ENCODE data around the gene SH2D1B.
"Not testable (repeated sequence)": the region's sequence is repeated elsewhere in the genome, so short reads cannot be mapped to it uniquely, and the experiment has no call there.

The SH2D1B gene

DNA sequence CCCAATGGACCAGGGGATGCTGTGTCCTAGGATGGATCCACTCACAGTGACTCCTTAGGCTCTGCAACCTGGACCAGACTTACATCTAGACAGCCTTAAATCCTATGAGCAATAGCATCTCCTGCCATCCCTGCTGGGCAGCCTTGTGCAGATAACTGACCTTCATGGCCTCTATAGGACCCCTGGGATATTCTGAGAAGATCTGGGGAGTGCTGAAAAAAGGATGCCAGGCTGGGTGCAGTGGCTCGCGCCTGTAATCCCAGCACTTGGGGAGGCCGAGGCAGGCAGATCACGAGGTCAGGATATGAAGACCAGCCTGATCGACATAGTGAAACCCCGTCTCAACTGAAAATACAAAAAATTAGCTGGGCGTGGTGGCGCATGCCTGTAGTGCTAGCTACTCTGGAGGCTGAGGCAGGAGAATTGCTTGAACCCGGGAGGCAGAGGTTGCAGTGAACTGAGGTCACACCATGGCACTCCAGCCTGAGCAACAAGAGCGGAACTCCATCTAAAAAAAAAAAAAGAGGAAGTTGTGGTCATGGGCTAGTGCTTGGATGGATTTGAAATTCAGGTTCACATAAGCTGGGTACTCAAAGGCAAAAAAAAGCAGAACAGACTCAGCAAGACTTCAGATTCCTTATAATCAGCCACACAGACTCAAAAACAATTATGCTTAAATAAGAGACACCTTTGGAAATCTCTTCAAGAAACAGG is 10.9 kb upstream of the SH2D1B start:
- TF ChIP-seq, protein P1, sequence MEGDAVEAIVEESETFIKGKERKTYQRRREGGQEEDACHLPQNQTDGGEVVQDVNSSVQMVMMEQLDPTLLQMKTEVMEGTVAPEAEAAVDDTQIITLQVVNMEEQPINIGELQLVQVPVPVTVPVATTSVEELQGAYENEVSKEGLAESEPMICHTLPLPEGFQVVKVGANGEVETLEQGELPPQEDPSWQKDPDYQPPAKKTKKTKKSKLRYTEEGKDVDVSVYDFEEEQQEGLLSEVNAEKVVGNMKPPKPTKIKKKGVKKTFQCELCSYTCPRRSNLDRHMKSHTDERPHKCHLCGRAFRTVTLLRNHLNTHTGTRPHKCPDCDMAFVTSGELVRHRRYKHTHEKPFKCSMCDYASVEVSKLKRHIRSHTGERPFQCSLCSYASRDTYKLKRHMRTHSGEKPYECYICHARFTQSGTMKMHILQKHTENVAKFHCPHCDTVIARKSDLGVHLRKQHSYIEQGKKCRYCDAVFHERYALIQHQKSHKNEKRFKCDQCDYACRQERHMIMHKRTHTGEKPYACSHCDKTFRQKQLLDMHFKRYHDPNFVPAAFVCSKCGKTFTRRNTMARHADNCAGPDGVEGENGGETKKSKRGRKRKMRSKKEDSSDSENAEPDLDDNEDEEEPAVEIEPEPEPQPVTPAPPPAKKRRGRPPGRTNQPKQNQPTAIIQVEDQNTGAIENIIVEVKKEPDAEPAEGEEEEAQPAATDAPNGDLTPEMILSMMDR (IDR thresholded peaks at IDR 0.05; ENCODE audit: low read depth, low read length), result no peak
- no peak overlapping the region for H3K4me3 ChIP-seq (ENCODE audit: low read depth, low read length)

DNA sequence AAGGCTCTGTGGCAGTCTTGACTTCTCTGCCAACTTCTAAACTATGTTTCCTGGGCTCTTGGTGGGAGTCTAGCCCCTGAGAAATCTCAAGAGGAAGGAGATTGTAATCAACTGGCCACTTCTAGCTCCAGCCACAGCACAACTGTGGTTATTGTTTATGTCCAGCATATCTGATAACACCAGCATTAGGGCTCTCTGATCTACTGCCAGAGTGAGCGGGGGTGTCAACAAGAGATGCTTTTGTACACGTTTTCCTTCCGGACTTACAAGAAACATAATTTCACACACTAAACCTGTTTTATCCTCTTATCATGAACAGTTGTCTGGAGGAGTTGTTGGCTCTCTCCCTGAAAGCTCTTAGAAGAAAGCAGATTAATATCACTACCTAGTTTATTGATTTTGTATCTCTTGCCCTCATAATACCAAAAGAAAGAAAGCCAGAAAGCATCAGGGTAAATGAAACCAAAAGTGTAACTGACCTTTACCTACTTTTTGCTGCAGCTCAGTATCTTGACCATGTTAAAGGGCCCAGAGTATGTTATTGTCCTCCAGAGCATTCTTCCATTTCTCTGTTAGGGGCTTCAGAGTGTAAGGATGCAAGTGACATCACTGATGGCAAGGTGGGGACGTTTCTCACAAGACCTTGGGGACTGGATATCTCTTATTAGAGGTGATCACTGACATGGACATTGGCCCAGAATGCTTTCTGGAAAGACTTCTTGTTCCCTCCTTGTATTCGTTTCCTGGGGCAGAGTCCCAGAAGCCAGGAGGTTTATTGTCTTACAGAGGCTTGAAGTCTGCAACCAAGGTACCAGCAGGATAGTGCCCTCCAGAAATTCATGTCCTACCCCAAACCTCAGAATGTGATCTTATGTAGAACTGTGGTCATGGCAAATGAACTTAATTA is 9.6 kb upstream of the SH2D1B start:
- TF ChIP-seq, protein P1 (IDR thresholded peaks at IDR 0.05; ENCODE audit: low read depth, low read length), result no peak

DNA sequence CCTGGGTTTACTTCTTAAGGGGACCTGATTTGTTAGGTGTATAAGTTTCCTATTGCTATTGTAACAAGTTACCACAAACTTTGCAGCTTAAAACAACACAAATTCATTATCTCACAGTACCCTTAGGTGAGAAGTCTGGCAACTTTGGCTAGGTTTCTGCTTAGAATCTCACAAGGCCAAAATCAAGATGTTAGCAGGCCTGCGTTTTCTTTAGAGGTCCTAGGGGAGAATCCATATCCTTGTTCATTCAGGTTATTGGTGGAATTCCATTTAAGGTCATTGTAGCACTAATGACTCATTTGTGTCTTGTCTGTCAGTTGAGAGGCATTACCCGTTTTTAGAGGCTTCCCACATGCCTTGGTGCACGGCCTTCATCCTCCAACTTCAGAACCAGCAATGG is 8.2 kb upstream of the SH2D1B start:
- no peak overlapping the region for H3K4me3 ChIP-seq (ENCODE audit: low read depth, low read length)
- TF ChIP-seq, protein P1 (IDR thresholded peaks at IDR 0.05; ENCODE audit: low read depth, low read length), result no peak

More for the DNA sequence above, 9.6 kb upstream of the SH2D1B start:
- H3K4me3 ChIP-seq (ENCODE audit: low read depth, low read length), result no peak overlapping the region

DNA sequence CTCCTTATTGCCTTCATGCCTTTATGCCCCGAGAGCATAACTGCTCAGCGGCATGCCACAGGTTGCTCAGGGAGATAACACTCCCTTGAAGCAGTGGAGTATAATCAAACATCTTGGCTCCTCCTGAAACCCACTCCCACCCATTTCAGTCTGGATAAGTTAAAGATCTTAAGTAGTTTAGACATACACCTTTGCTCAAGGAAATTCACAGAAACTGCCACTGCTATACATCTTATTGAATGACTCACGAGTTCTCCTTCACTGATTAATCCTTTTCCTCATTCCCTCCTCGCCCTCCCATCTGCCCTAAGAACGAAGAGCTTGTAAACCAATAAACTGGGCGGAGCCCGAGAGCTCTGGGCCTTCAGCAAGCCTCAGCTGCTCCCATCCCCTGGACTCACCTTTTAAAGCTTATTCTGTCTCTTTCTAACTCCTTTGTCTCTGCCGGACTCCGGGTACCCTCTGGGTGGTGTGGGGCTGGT is 7.6 kb upstream of the SH2D1B start:
- not testable (repeated sequence) for H3K4me3 ChIP-seq (ENCODE audit: low read depth, low read length)

DNA sequence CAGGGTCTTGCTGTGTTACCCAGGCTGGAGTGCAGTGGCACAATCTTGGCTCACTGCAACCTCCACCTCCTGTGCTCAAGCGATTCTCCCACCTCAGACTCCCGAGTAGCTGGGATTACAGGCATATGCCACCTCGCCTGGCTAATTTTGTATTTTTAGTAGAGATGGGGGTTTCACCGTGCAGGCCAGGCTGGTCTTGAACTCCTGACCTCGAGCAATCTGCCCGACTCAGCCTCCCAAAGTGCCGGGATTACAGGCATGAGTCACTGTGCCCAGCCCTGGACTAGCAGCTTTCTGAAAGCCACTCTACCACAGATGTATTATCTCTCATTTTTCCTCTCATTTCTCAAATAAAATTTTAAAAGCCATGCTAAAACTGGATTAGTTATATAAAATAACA is 6.6 kb upstream of the SH2D1B start:
- not testable (repeated sequence) for H3K4me3 ChIP-seq (ENCODE audit: low read depth, low read length)

DNA sequence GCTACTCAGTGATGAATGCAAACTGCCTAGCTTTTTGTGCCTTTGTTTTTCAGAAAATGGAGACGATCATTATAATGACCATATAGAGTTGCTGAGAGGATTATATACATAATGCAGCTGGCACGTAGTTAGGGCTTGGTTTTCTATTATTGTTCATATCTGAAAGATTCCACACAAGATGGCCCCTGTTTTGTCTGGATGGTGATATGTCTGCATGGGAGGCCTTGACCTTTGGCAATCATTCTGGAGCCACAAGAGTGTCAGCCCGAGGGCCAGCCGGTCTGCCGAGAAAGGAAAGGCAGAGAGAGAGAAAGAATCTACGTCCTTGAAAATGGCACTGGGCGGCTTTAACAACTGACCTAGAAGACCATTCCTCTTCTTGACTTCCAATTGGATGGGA is 5.7 kb upstream of the SH2D1B start:
- TF ChIP-seq, protein P1 (IDR thresholded peaks at IDR 0.05; ENCODE audit: low read depth, low read length), result no peak
- H3K4me3 ChIP-seq (ENCODE audit: low read depth, low read length), result no peak overlapping the region

DNA sequence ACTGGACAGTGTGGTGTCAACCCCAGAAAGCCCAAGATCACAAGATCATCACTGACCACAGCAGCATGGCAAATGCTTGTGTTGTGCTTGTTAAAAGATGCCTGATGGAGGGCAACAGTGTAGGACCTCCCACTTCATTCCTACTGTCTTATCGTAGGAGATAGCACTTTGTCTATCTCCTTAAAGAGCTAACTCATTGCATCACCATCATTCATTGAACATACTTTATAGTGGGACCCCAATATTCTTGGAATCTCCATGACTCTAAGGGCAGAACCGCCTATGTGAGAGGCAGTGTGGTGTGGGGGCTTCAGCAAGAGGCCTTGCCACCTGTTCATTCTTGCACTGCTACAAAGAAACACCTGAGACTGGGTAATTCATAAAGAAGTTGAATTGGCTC is 5.0 kb upstream of the SH2D1B start:
- TF ChIP-seq, protein P1 (IDR thresholded peaks at IDR 0.05; ENCODE audit: low read depth, low read length), result no peak
- no peak overlapping the region for H3K4me3 ChIP-seq (ENCODE audit: low read depth, low read length)

DNA sequence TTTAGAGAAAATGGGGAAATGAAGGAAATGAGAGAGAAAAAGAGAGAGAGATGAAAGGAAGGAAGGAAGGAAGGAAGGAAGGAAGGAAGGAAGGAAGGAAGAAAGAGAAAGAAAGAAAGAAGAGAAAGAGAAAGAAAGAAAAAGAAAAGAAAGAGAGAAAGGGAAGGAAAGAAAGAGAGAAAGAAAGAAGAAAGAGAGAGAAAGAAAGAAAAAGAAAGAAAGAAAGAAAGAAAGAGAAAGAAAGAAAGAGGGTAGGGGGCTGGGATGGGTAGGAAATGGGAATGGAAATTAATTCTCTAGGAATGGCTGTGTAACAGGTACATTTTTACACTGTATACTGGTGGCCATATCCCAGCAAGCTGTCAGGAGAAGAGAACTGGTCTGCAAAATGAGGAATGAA is 4.3 kb upstream of the SH2D1B start:
- TF ChIP-seq, protein P1 (IDR thresholded peaks at IDR 0.05; ENCODE audit: low read depth, low read length), result no peak
- H3K4me3 ChIP-seq (ENCODE audit: low read depth, low read length), result no peak overlapping the region

Measured in WI38 (cell line).